Fibroblast of lung (primary cell): ENCODE measurements around the gene COG5.

Source experiments
- EZH2 ChIP-seq: IDR thresholded peaks from 2 replicates; pipeline ENCODE4 v1.5.1; 2012; ENCODE audit warnings: low read length, control low read depth, mild to moderate bottlenecking; ENCODE audit errors: missing control alignments
- TF ChIP-seq, protein P1 (sequence below), 2 donors: IDR thresholded peaks in 1 of 2; conservative IDR thresholded peaks in 1 of 2; 1 replicate in 1 of 2; 2 replicates in 1 of 2; pipeline ENCODE4 v1.5.1; 2011 to 2012; ENCODE audit warnings: low read length in 2 of 2, control low read depth in 1 of 2, inconsistent platforms in 1 of 2, low read depth in 1 of 2, mild to moderate bottlenecking in 1 of 2

DNA sequence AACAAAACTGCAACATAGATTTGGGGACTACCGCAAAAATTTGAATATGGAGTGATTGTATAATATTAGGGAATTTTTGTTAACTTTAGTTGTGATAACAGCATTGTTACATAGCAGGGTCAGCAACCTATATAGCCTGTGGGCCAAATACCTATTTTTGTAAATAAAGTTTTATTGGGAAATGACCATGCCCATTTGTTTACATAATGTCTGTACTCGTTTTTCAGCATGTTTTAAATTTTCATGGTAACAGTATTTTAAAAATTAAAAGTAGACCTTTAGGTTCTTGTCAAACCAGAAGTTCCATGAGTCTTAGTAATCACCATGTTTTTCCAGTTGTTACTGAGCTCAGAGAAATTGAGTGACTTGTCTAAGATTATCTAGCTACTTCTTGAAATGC, 21.0 kb upstream of the COG5 start:
- TF ChIP-seq EZH2, result no peak
- TF ChIP-seq, protein P1, sequence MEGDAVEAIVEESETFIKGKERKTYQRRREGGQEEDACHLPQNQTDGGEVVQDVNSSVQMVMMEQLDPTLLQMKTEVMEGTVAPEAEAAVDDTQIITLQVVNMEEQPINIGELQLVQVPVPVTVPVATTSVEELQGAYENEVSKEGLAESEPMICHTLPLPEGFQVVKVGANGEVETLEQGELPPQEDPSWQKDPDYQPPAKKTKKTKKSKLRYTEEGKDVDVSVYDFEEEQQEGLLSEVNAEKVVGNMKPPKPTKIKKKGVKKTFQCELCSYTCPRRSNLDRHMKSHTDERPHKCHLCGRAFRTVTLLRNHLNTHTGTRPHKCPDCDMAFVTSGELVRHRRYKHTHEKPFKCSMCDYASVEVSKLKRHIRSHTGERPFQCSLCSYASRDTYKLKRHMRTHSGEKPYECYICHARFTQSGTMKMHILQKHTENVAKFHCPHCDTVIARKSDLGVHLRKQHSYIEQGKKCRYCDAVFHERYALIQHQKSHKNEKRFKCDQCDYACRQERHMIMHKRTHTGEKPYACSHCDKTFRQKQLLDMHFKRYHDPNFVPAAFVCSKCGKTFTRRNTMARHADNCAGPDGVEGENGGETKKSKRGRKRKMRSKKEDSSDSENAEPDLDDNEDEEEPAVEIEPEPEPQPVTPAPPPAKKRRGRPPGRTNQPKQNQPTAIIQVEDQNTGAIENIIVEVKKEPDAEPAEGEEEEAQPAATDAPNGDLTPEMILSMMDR (conservative IDR thresholded peaks at IDR 0.05 in 1 of 2, IDR thresholded peaks at IDR 0.05 in 1 of 2; ENCODE audit: low read depth in 1 of 2, low read length in 2 of 2), result no peak
